ENCODE results near the gene NFE2L1. TPM values are rescaled to one million over a fixed set of nuclear protein-coding genes. Genes with fewer than 3 reads are reported as not detected.
"Not testable (repeated sequence)": the region's sequence is repeated elsewhere in the genome, so short reads cannot be mapped to it uniquely, and the experiment has no call there.

The NFE2L1 gene
- polyA plus RNA-seq, 2 donors = 39.4 to 45.7 TPM

DNA sequence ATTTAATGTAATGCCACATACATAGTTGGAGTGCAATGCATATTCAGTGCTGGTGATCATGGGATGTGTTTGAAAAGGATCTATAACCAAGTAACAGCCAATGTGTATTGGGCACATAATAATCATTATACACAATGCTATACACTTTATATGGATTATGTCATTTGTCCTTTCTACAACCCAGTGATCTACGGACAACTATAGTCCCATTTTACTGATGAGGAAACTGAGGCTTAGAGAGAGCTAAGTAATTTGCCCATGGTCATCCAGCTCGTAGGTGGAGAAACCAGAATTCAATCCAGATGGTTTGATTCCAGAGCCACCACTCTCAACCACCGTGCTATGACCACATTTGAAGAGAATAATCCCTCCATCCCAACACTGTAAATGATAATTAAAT is 38.0 kb upstream of the NFE2L1 start:
- H3K9me3 ChIP-seq (ENCODE audit: control insufficient read depth in 2 of 2, insufficient read depth in 1 of 2, low read depth in 1 of 2, low read length in 1 of 2) = no peaks in the 10 kb centered on the region
- H3K4me3 ChIP-seq (ENCODE audit: low read depth in 1 of 2, low read length in 2 of 2) = no peak overlapping the region
- H3K27ac ChIP-seq (ENCODE audit: low read depth in 2 of 2, low read length in 1 of 2) = no peak overlapping the region
- no peaks in the 10 kb centered on the region for H3K36me3 ChIP-seq (ENCODE audit: control insufficient read depth in 2 of 2, insufficient read depth in 2 of 2, low read length in 1 of 2)
- peaks cover 2 to 5% of the 10 kb centered on the region in 2 donors for H3K27me3 ChIP-seq (ENCODE audit: control insufficient read depth in 1 of 2, insufficient read depth in 2 of 2, low read length in 2 of 2)
- WGBS, 2 donors = 86 to 89% methylated on average over 3 of the region's 3 CpGs
- peaks cover 3 to 4% of the 10 kb centered on the region in 2 donors for H3K4me1 ChIP-seq (ENCODE audit: control insufficient read depth in 2 of 2, insufficient read depth in 2 of 2, low read length in 1 of 2)

DNA sequence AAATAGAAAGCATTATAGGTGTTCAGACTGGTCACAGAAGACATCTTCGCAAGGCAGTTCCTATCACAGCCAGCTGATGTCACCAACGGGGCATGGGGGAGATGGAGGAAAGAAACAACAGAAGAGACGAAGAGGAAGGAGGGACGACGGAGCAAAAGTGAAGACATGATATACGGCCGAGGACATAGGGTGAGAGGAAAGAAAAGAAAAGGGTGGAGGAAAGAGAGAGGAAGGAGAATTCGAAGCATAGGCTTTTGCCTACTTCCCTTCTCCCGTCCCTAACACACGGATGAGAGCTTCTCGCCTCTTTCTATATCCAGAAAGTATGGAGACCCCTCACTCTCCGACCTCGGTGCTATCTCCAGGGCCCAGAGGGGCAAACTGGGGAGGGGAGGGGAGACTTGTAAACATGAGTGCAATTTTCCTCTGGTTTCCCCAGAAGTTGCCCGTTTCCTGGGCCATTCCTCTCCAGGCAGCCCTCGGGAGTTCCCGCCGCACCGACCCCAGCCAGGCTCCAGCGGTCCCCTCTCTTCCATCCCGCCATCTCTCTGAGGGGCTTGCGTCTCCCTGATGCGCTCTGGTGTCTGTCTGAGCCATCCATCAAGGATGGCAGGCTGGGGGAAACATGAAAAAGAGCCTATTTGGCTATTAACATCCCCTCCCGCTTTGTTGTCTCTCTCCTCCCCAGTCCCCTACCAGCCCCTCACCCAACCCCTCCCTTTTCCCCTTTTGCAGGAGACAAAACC is 36.6 kb upstream of the NFE2L1 start:
- peaks cover 3 to 4% of the 10 kb centered on the region in 2 donors for H3K4me1 ChIP-seq (ENCODE audit: control insufficient read depth in 2 of 2, insufficient read depth in 2 of 2, low read length in 1 of 2)
- H3K36me3 ChIP-seq (ENCODE audit: control insufficient read depth in 2 of 2, insufficient read depth in 2 of 2, low read length in 1 of 2) = no peaks in the 10 kb centered on the region
- no peak overlapping the region for H3K27ac ChIP-seq (ENCODE audit: low read depth in 2 of 2, low read length in 1 of 2)
- 11 to 13% methylated on average over 23 of the region's 23 CpGs for whole genome bisulfite sequencing, 2 donors
- H3K4me3 ChIP-seq (ENCODE audit: low read depth in 1 of 2, low read length in 2 of 2) = no peak overlapping the region
- no peaks in the 10 kb centered on the region for H3K9me3 ChIP-seq (ENCODE audit: control insufficient read depth in 2 of 2, insufficient read depth in 1 of 2, low read depth in 1 of 2, low read length in 1 of 2)
- peaks cover 2 to 5% of the 10 kb centered on the region in 2 donors for H3K27me3 ChIP-seq (ENCODE audit: control insufficient read depth in 1 of 2, insufficient read depth in 2 of 2, low read length in 2 of 2)

DNA sequence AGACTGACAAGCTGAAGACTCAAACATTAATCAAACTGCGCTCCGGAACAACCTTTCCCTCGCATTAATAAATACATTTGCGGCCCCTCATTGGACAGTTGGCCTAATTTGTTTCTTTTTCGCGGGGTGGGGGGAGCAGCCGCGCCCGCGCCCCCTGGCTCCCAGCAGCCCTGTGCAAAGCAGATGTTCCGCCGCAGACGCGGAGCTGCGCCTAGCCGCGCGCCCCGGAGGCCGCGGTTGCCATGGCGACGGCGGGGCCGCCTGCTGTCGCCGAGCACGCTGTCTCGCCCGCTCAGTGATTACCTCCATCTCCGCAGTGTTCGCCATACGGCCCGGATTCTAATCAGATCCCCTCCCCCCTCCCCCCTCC is 36.0 kb upstream of the NFE2L1 start:
- Histone ChIP-seq H3K9me3 (ENCODE audit: control insufficient read depth in 2 of 2, insufficient read depth in 1 of 2, low read depth in 1 of 2, low read length in 1 of 2) (no peaks in the 10 kb centered on the region), H3K4me1 (ENCODE audit: control insufficient read depth in 2 of 2, insufficient read depth in 2 of 2, low read length in 1 of 2) (peaks cover 3 to 4% of the 10 kb centered on the region in 2 donors), H3K27me3 (ENCODE audit: control insufficient read depth in 1 of 2, insufficient read depth in 2 of 2, low read length in 2 of 2) (peaks cover 2 to 5% of the 10 kb centered on the region in 2 donors), H3K27ac (ENCODE audit: low read depth in 2 of 2, low read length in 1 of 2) (no peak overlapping the region), H3K36me3 (ENCODE audit: control insufficient read depth in 2 of 2, insufficient read depth in 2 of 2, low read length in 1 of 2) (no peaks in the 10 kb centered on the region), H3K4me3 (ENCODE audit: low read depth in 1 of 2, low read length in 2 of 2) (peak overlapping the region in 1 of 2 donors; percentile 27)
- WGBS, 2 donors = 0% methylated on average over 32 to 34 of the region's 34 CpGs

DNA sequence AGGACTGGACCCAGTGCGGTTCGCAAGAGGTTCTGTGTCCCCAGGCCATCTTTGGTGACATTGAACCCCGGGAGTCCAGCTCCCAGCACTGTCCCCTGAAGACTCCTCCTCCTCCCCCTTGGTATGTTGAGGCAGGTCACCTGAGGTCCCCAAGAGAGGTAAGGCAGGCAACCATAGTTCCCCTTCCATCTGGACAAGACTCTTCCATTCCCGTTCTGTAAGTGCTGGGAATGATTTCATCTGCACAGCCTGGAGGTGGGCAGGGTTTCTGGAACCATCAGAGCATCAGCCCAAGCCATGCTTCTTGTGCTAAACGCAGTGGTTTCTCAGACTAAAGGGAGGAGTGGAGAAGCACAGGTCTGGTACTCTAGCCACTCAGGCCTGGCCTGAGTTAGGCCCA is 35.5 kb upstream of the NFE2L1 start:
- Histone ChIP-seq H3K27ac (ENCODE audit: low read depth in 2 of 2, low read length in 1 of 2) (no peak overlapping the region), H3K9me3 (ENCODE audit: control insufficient read depth in 2 of 2, insufficient read depth in 1 of 2, low read depth in 1 of 2, low read length in 1 of 2) (no peaks in the 10 kb centered on the region), H3K27me3 (ENCODE audit: control insufficient read depth in 1 of 2, insufficient read depth in 2 of 2, low read length in 2 of 2) (peaks cover 2 to 5% of the 10 kb centered on the region in 2 donors), H3K4me1 (ENCODE audit: control insufficient read depth in 2 of 2, insufficient read depth in 2 of 2, low read length in 1 of 2) (peaks cover 3 to 4% of the 10 kb centered on the region in 2 donors), H3K4me3 (ENCODE audit: low read depth in 1 of 2, low read length in 2 of 2) (no peak overlapping the region), H3K36me3 (ENCODE audit: control insufficient read depth in 2 of 2, insufficient read depth in 2 of 2, low read length in 1 of 2) (no peaks in the 10 kb centered on the region)
- WGBS, 2 donors = 38 to 47% methylated on average over 5 of the region's 5 CpGs

DNA sequence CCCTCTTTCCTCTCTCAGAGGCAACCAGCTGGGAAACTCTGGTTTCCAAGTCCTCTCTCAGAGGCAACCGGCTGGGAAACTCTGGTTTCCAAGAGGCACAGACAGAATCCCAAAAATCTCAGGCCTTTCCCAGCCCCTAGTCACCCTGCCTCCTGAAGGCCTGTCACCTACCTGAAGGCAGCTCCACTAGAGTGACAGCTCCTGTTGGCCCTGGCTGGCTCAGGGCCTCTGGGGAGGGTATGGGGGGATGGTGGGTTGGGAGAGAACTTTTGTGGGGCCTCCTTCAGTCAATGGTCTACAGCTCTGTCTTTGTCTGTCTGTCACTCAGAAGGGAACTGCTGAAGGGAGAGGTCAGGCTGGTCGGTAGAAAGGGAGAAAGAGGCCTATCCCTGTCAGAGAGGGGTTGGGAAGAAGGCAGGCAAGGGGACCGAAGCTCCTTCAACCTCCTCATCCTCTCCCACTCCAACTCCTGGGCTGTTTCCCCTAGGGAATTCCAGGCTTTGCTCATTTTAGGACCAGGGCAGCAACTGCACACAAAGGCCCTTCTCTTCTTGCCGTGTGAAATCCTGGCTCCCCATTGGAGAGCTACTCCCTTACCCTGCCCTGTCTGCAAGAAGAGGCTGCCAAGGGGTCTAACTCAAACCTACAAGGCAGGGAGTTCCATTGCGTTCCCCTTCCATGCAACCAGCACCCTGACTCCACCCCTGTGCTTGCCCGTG is 34.1 kb upstream of the NFE2L1 start:
- H3K27me3 ChIP-seq (ENCODE audit: control insufficient read depth in 1 of 2, insufficient read depth in 2 of 2, low read length in 2 of 2) = peaks cover 2 to 5% of the 10 kb centered on the region in 2 donors
- 85 to 88% methylated on average over 6 of the region's 6 CpGs for WGBS, 2 donors
- no peaks in the 10 kb centered on the region for H3K9me3 ChIP-seq (ENCODE audit: control insufficient read depth in 2 of 2, insufficient read depth in 1 of 2, low read depth in 1 of 2, low read length in 1 of 2)
- H3K36me3 ChIP-seq (ENCODE audit: control insufficient read depth in 2 of 2, insufficient read depth in 2 of 2, low read length in 1 of 2) = no peaks in the 10 kb centered on the region
- peaks cover 3 to 4% of the 10 kb centered on the region in 2 donors for H3K4me1 ChIP-seq (ENCODE audit: control insufficient read depth in 2 of 2, insufficient read depth in 2 of 2, low read length in 1 of 2)
- no peak overlapping the region for H3K27ac ChIP-seq (ENCODE audit: low read depth in 2 of 2, low read length in 1 of 2)
- no peak overlapping the region for H3K4me3 ChIP-seq (ENCODE audit: low read depth in 1 of 2, low read length in 2 of 2)

DNA sequence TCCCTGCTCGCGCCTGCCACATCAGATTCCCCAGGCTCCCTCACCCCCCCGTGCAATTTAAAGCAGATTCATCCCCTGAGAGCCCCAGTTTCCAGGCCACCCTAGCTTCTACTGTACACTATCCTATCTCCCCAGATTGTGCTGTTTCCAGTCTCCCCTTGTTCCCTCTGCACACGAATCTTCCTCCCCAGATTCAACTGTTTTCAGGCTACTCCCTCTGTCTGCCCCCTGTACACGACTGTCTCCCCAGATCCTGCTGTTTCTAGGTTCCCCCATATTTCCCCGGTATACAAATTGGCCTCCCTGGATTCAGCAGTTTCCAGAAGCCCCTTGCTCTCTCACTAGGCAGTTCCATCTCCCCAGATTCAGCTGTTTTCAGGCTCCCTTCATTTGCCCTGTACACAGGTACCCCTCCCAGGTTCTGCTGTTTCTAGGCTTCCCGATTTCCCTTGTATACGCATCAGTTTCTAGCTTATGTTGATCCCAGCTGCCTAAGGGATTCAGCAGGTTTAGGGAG is 33.5 kb upstream of the NFE2L1 start:
- Histone ChIP-seq H3K27ac (ENCODE audit: low read depth in 2 of 2, low read length in 1 of 2) (no peak overlapping the region), H3K4me1 (ENCODE audit: control insufficient read depth in 2 of 2, insufficient read depth in 2 of 2, low read length in 1 of 2) (peaks cover 3 to 4% of the 10 kb centered on the region in 2 donors), H3K27me3 (ENCODE audit: control insufficient read depth in 1 of 2, insufficient read depth in 2 of 2, low read length in 2 of 2) (peaks cover 2 to 5% of the 10 kb centered on the region in 2 donors), H3K4me3 (ENCODE audit: low read depth in 1 of 2, low read length in 2 of 2) (no peak overlapping the region), H3K9me3 (ENCODE audit: control insufficient read depth in 2 of 2, insufficient read depth in 1 of 2, low read depth in 1 of 2, low read length in 1 of 2) (no peaks in the 10 kb centered on the region), H3K36me3 (ENCODE audit: control insufficient read depth in 2 of 2, insufficient read depth in 2 of 2, low read length in 1 of 2) (no peaks in the 10 kb centered on the region)
- WGBS, 2 donors = 78 to 79% methylated on average over 8 of the region's 8 CpGs

DNA sequence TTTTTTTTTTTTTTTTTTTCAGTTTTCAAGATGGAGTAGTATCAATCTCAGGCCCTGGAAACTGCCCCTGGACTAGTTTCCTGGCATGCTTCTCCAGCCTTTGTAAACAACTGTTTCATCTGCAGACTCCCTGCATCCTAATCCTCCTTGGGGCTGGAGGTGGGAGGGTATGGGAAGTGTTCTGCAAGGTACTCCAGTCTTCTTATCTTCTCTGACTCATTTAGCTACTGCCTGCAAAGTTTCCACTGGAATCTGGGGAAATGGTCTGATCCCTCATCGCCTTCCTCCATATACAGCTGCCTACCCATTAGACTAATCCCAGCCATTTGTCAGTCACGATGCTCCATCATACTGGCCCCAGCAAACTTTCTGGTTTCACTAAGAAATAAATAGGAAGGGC is 32.0 kb upstream of the NFE2L1 start:
- Histone ChIP-seq H3K36me3 (ENCODE audit: control insufficient read depth in 2 of 2, insufficient read depth in 2 of 2, low read length in 1 of 2) (no peaks in the 10 kb centered on the region), H3K27ac (ENCODE audit: low read depth in 2 of 2, low read length in 1 of 2) (no peak overlapping the region), H3K9me3 (ENCODE audit: control insufficient read depth in 2 of 2, insufficient read depth in 1 of 2, low read depth in 1 of 2, low read length in 1 of 2) (no peaks in the 10 kb centered on the region), H3K4me3 (ENCODE audit: low read depth in 1 of 2, low read length in 2 of 2) (no peak overlapping the region), H3K27me3 (ENCODE audit: control insufficient read depth in 1 of 2, insufficient read depth in 2 of 2, low read length in 2 of 2) (peaks cover 2 to 5% of the 10 kb centered on the region in 2 donors), H3K4me1 (ENCODE audit: control insufficient read depth in 2 of 2, insufficient read depth in 2 of 2, low read length in 1 of 2) (peaks cover 3 to 4% of the 10 kb centered on the region in 2 donors)
- WGBS, 2 donors = 77 to 94% methylated on average over 2 of the region's 2 CpGs

DNA sequence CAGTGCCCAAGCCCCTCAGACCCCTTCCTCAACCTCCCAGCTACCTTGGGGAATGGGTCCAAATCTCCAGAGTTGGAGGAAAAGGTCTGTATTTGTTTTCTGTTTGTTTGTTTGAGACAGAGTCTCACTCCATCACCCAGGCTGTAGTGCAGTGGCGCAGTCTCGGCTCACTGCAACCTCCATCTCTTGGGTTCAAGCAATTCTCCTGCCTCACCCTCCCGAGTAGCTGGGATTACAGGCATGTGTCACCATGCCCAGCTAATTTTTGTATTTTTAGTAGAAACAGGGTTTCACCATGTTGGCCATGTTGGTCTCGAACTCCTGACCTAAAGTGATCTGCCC is 30.4 kb upstream of the NFE2L1 start:
- WGBS, 2 donors = 90 to 92% methylated on average over 4 of the region's 4 CpGs
- not testable (repeated sequence) for H3K4me3 ChIP-seq (ENCODE audit: low read depth in 1 of 2, low read length in 2 of 2); H3K27ac ChIP-seq (ENCODE audit: low read depth in 2 of 2, low read length in 1 of 2); H3K9me3 ChIP-seq (ENCODE audit: control insufficient read depth in 2 of 2, insufficient read depth in 1 of 2, low read depth in 1 of 2, low read length in 1 of 2); H3K36me3 ChIP-seq (ENCODE audit: control insufficient read depth in 2 of 2, insufficient read depth in 2 of 2, low read length in 1 of 2); H3K27me3 ChIP-seq (ENCODE audit: control insufficient read depth in 1 of 2, insufficient read depth in 2 of 2, low read length in 2 of 2); H3K4me1 ChIP-seq (ENCODE audit: control insufficient read depth in 2 of 2, insufficient read depth in 2 of 2, low read length in 1 of 2)

DNA sequence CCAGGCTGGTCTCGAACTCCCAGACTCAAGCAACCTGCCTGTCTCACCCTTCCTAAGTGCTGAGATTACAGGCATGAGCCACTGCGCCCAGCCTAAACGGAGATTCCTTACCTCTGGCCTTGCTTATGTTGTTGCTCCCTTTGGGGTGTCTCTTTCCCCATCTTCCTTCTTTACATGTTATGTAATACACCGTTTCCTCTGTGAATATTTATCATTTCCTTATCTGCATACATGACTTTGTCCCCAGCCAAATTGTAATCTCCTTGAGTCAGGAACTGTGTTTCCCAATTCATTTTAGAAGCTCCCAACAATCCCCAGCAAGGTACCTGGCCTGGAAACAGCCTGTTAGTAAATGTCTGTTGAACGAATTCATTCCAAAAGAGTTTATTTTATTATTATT is 26.2 kb upstream of the NFE2L1 start:
- WGBS, 2 donors = 66 to 69% methylated on average over 5 of the region's 5 CpGs
- peaks cover 9 to 25% of the 10 kb centered on the region in 2 donors for H3K4me1 ChIP-seq (ENCODE audit: control insufficient read depth in 2 of 2, insufficient read depth in 2 of 2, low read length in 1 of 2)

More for the DNA sequence above, 26.2 kb upstream of the NFE2L1 start:
- no peaks in the 10 kb centered on the region for H3K36me3 ChIP-seq (ENCODE audit: control insufficient read depth in 2 of 2, insufficient read depth in 2 of 2, low read length in 1 of 2)
- H3K27ac ChIP-seq (ENCODE audit: low read depth in 2 of 2, low read length in 1 of 2) = no peak overlapping the region
- H3K4me3 ChIP-seq (ENCODE audit: low read depth in 1 of 2, low read length in 2 of 2) = no peak overlapping the region
- H3K27me3 ChIP-seq (ENCODE audit: control insufficient read depth in 1 of 2, insufficient read depth in 2 of 2, low read length in 2 of 2) = no peaks in the 10 kb centered on the region
- H3K9me3 ChIP-seq (ENCODE audit: control insufficient read depth in 2 of 2, insufficient read depth in 1 of 2, low read depth in 1 of 2, low read length in 1 of 2) = no peaks in the 10 kb centered on the region
